Measurements from ENCODE around the gene CLDN7. TPM values are rescaled to one million over a fixed set of nuclear protein-coding genes. Genes with fewer than 3 reads are reported as not detected.

The CLDN7 gene
- total RNA-seq, 1 experiment from 2014 or later: 286 TPM

DNA sequence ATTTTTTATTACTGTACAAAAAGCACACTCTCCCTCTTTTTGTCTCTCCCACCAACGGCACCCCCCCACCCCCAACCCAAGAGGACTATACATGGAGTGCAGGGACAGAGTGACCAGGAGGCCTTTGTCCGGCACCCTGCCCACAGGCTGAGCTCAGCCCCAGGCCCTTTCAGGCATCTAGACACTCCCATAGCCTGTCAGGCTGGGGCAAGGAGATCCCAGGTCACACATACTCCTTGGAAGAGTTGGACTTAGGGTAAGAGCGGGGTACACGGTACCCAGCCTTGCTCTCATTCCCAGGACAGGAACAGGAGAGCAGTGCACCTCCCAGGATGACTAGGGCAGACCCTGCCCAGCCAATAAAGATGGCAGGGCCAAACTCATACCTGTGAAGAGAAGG, 2.1 kb downstream of the CLDN7 start:
- H3K4me1 ChIP-seq (ENCODE audit: control insufficient read depth in 1 of 2, insufficient read depth in 2 of 2, low read length in 2 of 2): peaks cover 26 to 48% of the 10 kb centered on the region in 2 experiments
- BruUV-seq (replicated peaks): no TSS peak
- RAD21 ChIA-PET (ENCODE audit: low non-redundant PET in 1 of 2, low total read pairs in 2 of 2, uncharacterized antibody in 2 of 2, unreplicated experiment in 2 of 2): no interaction called here
- DNase-seq (ENCODE audit: low read depth, low spot score) (no peak), ATAC-seq (no peak)
- H4K20me1 ChIP-seq (ENCODE audit: insufficient read depth): peaks cover 5% of the 10 kb centered on the region; the same call in 1 of the 2 replicates
- peaks cover 9 to 32% of the 10 kb centered on the region in 2 experiments for H3K36me3 ChIP-seq (ENCODE audit: control insufficient read depth in 1 of 2, insufficient read depth in 2 of 2, low read length in 2 of 2)
- CTCF ChIA-PET: no interaction called here
- H3K9me3 ChIP-seq (ENCODE audit: control insufficient read depth in 1 of 2, insufficient read depth in 1 of 2, low read depth in 1 of 2, low read length in 2 of 2): no peaks in the 10 kb centered on the region
- peak overlapping the region; percentile 94 for H3K27ac ChIP-seq (ENCODE audit: low read depth, low read length)
- TF ChIP-seq POLR2AphosphoS5 (IDR thresholded peaks at IDR 0.05; ENCODE audit: low read depth, low read length): 0 out of 2 replicates have a peak, but pooled peaks have one; percentile 6
- no peak for TF ChIP-seq EGR1 (IDR thresholded peaks at IDR 0.05; ENCODE audit: low read depth)
- H3K9me2 ChIP-seq (ENCODE audit: insufficient read depth): no peaks in the 10 kb centered on the region
- POLR2A ChIA-PET: interaction anchor here (0.7 to 3.0 kb wide), 6 partner anchors 18 to 396 kb away, joined by 3 to 15 read pairs (median 6); partner anchors contain the start of genes ACADVL, DLG4 and GABARAP
- H3K4me3 ChIP-seq (replicated peaks in 1 of 2; ENCODE audit: low read depth in 1 of 2, low read length in 2 of 2): peak overlapping the region; percentile 98 to 99
- no peaks in the 10 kb centered on the region for H3K27me3 ChIP-seq (ENCODE audit: insufficient read depth, low read length)
- intact Hi-C loops (cut with micrococcal nuclease): loop anchor here (10.0 kb wide), 1 partner anchor 175 kb away; the partner anchor contains the start of genes FGF11 and TMEM102
- peak overlapping the region; percentile 99 for H3K9ac ChIP-seq (ENCODE audit: low read length)
- peak overlapping the region; percentile 90 for H3K4me2 ChIP-seq (ENCODE audit: low read length)
- H2AFZ ChIP-seq (ENCODE audit: low read depth, low read length, poor library complexity, severe bottlenecking): no peak overlapping the region
- H3K79me2 ChIP-seq (ENCODE audit: insufficient read depth, low read length): peaks cover 58% of the 10 kb centered on the region

DNA sequence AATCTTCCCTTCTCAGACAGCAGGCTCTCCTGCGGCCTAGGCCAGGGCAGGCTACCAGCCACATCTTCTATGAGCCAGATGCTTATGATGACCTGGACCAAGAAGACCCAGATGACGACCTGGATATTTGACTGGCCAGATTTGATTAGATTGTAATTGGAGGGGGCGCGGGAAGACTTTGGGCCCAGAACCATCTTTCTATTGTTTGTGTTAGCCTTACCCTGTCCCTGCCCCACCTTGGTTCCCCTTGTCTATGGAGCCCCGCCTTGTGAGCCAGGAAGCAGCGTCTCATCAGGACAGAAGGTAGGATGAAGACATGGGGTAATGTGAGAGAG, 2.8 kb downstream of the CLDN7 start:
- intact Hi-C loops (cut with micrococcal nuclease): no loop called here
- TF ChIP-seq SIN3A (IDR thresholded peaks at IDR 0.05; ENCODE audit: low read depth) (peak; percentile 3; the same call in 1 of the 2 replicates), EGR1 (IDR thresholded peaks at IDR 0.05; ENCODE audit: low read depth) (no peak), YY1 (IDR thresholded peaks at IDR 0.05; ENCODE audit: extremely low read depth, insufficient replicate concordance, low read depth, low read length) (no peak)
- no TSS peak for BruUV-seq (replicated peaks)
- Histone ChIP-seq H2AFZ (ENCODE audit: low read depth, low read length, poor library complexity, severe bottlenecking) (no peak overlapping the region), H3K27me3 (ENCODE audit: insufficient read depth, low read length) (no peaks in the 10 kb centered on the region), H3K27ac (ENCODE audit: low read depth, low read length) (peak overlapping the region; percentile 94), H3K9me2 (ENCODE audit: insufficient read depth) (no peaks in the 10 kb centered on the region), H4K20me1 (ENCODE audit: insufficient read depth) (peaks cover 5% of the 10 kb centered on the region; the same call in 1 of the 2 replicates), H3K4me3 (replicated peaks in 1 of 2; ENCODE audit: low read depth in 1 of 2, low read length in 2 of 2) (peak overlapping the region; percentile 4 to 6; a peak in 2 of 4 replicates), H3K4me1 (ENCODE audit: control insufficient read depth in 1 of 2, insufficient read depth in 2 of 2, low read length in 2 of 2) (peaks cover 25 to 44% of the 10 kb centered on the region in 2 experiments), H3K9ac (ENCODE audit: low read length) (peak overlapping the region; percentile 36), H3K36me3 (ENCODE audit: control insufficient read depth in 1 of 2, insufficient read depth in 2 of 2, low read length in 2 of 2) (peaks cover 12 to 32% of the 10 kb centered on the region in 2 experiments), H3K4me2 (ENCODE audit: low read length) (peak overlapping the region; percentile 90), H3K79me2 (ENCODE audit: insufficient read depth, low read length) (peaks cover 64% of the 10 kb centered on the region), H3K9me3 (ENCODE audit: control insufficient read depth in 1 of 2, insufficient read depth in 1 of 2, low read depth in 1 of 2, low read length in 2 of 2) (no peaks in the 10 kb centered on the region)
- ChIA-PET RAD21 (ENCODE audit: low non-redundant PET in 1 of 2, low total read pairs in 2 of 2, uncharacterized antibody in 2 of 2, unreplicated experiment in 2 of 2) (no interaction called here), POLR2A (interaction anchor here (0.8 to 3.0 kb wide), 5 partner anchors 17 to 54 kb away, joined by 3 to 15 read pairs (median 5); partner anchors contain the start of genes ACADVL, DLG4 and GABARAP), CTCF (interaction anchor here (0.8 kb wide), 1 partner anchor 37 kb away, joined by 3 read pairs; no protein-coding TSS in a partner anchor)
- DNase-seq (ENCODE audit: low read depth, low spot score) (no peak), ATAC-seq (no peak)

Measured in HCT116 (cell line).